IPS-11a (cell line): ENCODE measurements around the gene ANTXR2.

ENCODE experiments used
- H3K4me3 ChIP-seq: one replicate; pipeline ENCODE4 v1.5.1; 2013; ENCODE audit warnings: low read depth, low read length, control low read depth

Gene ANTXR2

GRCh38 chr4:80069837-80070731 lies 2.9 kb downstream of the ANTXR2 start:
- H3K4me3 ChIP-seq: no peak overlapping the region

- no peak overlapping the region for H3K4me3 ChIP-seq
Measured at GRCh38 chr4:80069108-80069836, 3.8 kb downstream of the ANTXR2 start.

GRCh38 chr4:80065601-80066000 lies 7.4 kb downstream of the ANTXR2 start:
- H3K4me3 ChIP-seq: no peak overlapping the region

- no peak overlapping the region for H3K4me3 ChIP-seq
Measured at GRCh38 chr4:80062527-80062926, 10.5 kb downstream of the ANTXR2 start.

GRCh38 chr4:80060804-80061203 lies 12.2 kb downstream of the ANTXR2 start:
- no peak overlapping the region for H3K4me3 ChIP-seq

GRCh38 chr4:80058740-80059139 lies 14.3 kb downstream of the ANTXR2 start:
- no peak overlapping the region for H3K4me3 ChIP-seq

GRCh38 chr4:80054375-80054774 lies 18.7 kb downstream of the ANTXR2 start:
- no peak overlapping the region for H3K4me3 ChIP-seq

GRCh38 chr4:80053140-80053910 lies 19.7 kb downstream of the ANTXR2 start:
- no peak overlapping the region for H3K4me3 ChIP-seq

- no peak overlapping the region for H3K4me3 ChIP-seq
Measured at GRCh38 chr4:80049813-80050534, 23.1 kb downstream of the ANTXR2 start.

- no peak overlapping the region for H3K4me3 ChIP-seq
Measured at GRCh38 chr4:80049402-80049801, 23.6 kb downstream of the ANTXR2 start.

GRCh38 chr4:80045786-80046185 lies 27.2 kb downstream of the ANTXR2 start:
- H3K4me3 ChIP-seq: no peak overlapping the region

GRCh38 chr4:80043541-80043940 lies 29.5 kb downstream of the ANTXR2 start:
- H3K4me3 ChIP-seq: no peak overlapping the region

GRCh38 chr4:80042821-80043220 lies 30.2 kb downstream of the ANTXR2 start:
- no peak overlapping the region for H3K4me3 ChIP-seq

GRCh38 chr4:80037864-80038263 lies 35.2 kb downstream of the ANTXR2 start:
- no peak overlapping the region for H3K4me3 ChIP-seq

- no peak overlapping the region for H3K4me3 ChIP-seq
Measured at GRCh38 chr4:80036949-80037685, 35.9 kb downstream of the ANTXR2 start.

GRCh38 chr4:80036306-80036705 lies 36.7 kb downstream of the ANTXR2 start:
- H3K4me3 ChIP-seq: no peak overlapping the region

GRCh38 chr4:80035336-80035735 lies 37.7 kb downstream of the ANTXR2 start:
- no peak overlapping the region for H3K4me3 ChIP-seq

- no peak overlapping the region for H3K4me3 ChIP-seq
Measured at GRCh38 chr4:80033581-80033980, 39.4 kb downstream of the ANTXR2 start.

GRCh38 chr4:80029364-80029763 lies 43.7 kb downstream of the ANTXR2 start:
- H3K4me3 ChIP-seq: no peak overlapping the region

GRCh38 chr4:80027611-80028010 lies 45.4 kb downstream of the ANTXR2 start:
- H3K4me3 ChIP-seq: no peak overlapping the region
